T-helper 1 cell treated with Interleukin-12 subunit alpha and Interleukin-12 subunit beta and Interleukin-4 antibody, amounts not matched to agents 30 ng/mL and 1 ng/mL, for 36 hours (primary cell): ENCODE data around the gene SERP1. TPM values are rescaled to one million over a fixed set of nuclear protein-coding genes. Genes with fewer than 3 reads are reported as not detected.

Experiments used
- intact Hi-C: fragments of 100-400 bp; cut with micrococcal nuclease; formaldehyde crosslinking; loops from one replicate; pipeline ENCODE4 v1.15.1; 2024
- total RNA-seq: library from RNA; stranded (reverse); gene quantifications from 2 replicates; pipeline ENCODE4 v1.2.3, GENCODE V29; 2022

SERP1 gene
- 81.8 and 88.2 TPM in 2 replicates for total RNA-seq

DNA sequence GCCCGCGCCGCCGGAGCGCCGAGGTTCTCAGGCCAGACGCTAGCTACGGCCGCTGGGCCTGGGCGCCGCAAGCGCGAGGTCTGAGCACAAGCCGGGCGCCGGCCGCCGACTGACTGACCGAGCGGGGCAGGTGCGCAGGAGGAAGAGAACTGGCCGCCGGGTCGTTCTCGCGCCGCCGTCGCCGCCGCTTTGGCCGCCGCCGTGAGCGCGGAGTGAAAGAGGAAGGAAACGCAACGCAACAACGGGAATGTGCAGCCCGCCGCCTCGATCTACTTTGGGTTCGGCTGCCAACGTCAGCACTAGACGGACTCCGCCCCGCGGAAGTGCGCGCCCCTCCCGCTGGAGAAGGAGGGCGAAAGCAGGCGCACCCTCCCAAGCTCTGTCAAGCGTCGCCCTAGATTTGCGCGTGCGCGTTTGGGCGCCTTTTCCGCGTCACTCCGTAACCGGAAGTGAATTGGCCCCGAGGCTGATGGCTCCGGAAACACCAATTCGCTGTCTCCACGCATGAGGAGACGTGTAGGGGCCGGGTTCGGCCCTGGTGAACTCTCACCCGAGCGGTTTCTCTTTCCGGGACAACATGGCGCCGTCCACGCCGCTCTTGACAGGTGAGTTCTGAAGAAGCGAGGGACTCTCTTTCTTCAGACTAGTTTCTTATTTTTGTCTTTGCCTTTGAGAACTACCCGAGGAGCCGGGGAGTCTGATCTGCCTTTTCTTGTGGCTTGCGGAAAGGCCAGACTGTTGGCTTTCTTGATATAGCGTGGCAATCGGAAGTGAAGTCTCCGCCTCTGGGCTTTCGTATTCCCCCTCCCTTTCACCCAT lies at the start of gene SERP1, which contains the start of gene EIF2A:
Gene SERP1, minus strand, starts transcription at position 271 of the 819 bp plus-strand sequence. CDS start 361 bp downstream, outside the sequence.
Gene EIF2A, plus strand, starts transcription at position 562 of the 819 bp plus-strand sequence. Its CDS starts 16 bp downstream, at position 578.
- intact Hi-C loops: loop anchor here (1.0 to 10.0 kb wide), 15 partner anchors 18 to 1708 kb away; partner anchors contain the start of genes ERICH6, GPR171, HPS3 and MED12L

DNA sequence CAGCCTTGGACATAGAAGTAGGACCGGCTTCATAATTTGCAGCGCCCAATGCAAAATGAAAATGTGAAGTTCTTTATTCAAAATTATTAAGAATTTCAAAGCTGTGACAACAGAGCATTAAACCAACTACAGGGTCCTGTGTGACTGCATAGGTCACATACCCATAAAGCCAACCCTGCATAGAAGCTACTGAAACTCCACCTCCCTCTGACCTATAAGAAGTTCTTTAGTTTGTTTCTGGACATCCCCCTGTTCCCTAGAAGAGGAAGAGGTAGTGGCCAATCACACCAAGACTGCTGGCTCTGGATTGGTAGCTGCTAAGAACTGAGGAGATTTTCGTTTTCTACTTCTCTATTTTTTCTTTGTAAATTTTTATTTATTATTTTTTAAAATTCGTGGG lies 47.9 kb upstream of the SERP1 start:
- intact Hi-C loops: no loop called here

DNA sequence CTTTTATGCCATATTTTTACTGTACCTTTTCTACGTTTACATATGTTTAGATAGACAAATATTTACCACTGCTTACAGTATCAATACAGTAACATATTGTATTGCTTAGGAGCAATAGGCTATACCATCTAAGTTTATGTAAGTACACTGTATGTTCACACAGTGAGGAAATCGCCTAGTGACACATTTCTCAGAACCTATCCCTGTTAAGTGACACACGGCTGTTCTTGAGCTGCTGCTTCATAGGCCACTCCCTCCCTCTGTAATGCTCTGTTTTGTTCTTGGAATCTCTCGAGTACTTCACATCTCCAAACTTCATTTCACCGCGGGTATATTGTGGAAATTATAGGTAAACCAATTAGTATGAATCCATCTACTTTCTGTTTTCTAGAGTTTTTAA lies 43.5 kb upstream of the SERP1 start:
- intact Hi-C loops: no loop called here

DNA sequence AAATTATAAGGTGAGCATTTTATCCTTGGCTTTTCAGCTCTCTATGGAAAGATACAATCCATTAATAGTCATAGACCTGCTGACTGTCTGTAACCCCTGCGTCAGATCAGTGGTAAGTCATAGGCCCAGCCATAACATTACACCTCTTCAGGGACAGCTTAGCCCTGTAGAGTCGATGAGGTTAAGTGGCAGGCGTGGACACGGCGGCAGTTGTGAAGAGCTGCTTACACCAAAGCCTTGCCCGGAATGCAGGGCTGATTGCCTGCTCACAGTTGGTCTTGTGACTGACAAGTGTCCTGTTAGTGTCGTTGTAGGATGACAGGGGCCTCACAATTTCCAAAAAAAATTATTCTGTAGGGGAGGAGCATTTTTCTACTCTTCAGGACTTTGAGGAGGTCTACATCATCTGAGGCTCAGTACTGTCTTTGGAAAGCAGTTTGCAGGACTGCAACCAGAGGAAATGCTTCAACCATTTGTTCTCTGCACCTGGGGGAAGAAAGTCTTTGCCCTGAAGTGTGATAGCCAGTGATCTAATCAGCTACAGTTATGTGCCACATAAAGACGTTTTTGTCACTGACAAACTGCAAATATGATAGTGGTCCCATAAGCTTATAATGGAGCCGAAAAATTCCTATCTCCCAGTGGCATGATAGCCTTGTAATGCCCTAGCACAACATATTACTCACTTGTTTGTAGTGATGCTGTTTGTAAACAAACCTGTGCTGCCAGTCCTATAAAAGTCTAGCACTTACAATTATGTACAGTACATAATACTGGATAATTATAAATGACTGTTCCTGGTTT lies 41.9 kb upstream of the SERP1 start:
- intact Hi-C loops: no loop called here

DNA sequence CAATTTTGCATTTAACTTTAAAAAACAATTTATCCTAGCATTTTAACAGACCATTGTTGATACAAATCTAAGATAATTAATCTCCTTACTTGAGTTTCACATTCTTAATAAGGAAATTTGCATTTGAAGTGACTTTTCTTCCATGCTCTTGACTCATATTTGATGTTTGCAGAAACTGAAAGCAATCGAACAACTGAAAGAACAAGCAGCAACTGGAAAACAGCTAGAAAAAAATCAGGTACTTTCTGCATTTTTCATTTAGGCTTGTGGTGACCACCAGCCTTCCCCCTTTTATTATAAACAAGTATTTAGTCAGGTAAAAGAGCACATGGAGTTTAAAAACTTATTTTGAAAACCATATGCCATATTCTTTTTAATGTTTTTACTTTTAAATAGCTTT lies 36.7 kb upstream of the SERP1 start:
- intact Hi-C loops: loop anchor here (1.0 to 2.0 kb wide), 3 partner anchors 20 to 120 kb away; partner anchors contain the start of genes EIF2A, ERICH6, SELENOT and SERP1

DNA sequence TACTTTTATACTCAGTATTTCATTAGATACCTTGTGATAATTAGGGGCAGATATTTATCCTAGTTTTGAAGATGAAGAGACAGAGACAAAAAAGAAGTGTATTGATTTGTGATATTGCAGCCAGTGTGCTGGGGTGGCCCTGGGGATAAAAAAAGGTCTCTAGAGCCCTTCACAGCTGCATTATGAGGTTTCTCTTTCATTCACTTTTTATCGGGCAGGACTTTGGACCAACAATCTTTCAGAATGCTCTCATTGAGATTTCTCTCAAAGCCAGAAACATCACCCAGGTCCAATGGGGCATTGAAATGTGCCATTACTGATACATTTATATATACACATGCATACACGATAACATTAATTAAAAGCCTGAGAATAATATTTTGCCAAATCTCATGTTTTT lies 36.3 kb upstream of the SERP1 start:
- intact Hi-C loops: loop anchor here (1.0 to 2.0 kb wide), 4 partner anchors 8 to 121 kb away; partner anchors contain the start of genes EIF2A, ERICH6, SELENOT and SERP1

DNA sequence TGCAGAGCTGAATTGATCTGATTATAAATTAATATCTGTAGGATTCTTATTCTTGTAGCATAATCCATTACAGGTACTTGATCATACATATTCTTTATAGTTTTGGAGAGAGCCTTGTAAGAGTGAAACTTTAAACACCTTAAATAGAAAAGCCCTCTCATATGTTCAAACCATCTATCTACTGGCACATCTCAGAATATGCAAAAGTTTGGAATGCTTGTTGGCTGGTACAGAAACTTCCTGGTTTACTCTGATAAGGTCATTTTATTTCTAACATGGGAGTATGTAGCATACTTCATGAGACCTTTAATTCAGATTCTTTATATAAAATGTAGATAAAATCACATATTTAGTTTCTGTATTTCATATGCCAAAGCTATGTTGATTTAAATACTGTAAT lies 34.9 kb upstream of the SERP1 start:
- intact Hi-C loops: no loop called here

DNA sequence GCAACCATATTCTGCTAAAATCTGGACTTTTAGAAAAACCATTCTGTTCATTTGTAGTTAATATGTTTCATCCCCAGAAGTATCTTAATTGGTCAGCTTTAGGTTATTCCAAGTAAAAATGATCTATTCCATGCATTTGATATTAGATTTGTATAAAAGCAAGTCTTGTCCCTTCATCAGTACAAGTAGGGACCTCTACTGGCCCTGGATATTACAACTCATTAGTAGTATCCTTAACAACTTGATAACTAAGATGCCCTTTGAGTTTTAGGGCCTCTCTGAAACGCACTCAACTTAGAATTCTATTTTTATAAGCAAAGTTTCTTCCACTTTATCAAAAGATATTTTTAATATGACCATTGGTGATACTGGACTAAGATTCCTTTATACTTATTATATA lies 31.6 kb upstream of the SERP1 start:
- intact Hi-C loops: no loop called here

DNA sequence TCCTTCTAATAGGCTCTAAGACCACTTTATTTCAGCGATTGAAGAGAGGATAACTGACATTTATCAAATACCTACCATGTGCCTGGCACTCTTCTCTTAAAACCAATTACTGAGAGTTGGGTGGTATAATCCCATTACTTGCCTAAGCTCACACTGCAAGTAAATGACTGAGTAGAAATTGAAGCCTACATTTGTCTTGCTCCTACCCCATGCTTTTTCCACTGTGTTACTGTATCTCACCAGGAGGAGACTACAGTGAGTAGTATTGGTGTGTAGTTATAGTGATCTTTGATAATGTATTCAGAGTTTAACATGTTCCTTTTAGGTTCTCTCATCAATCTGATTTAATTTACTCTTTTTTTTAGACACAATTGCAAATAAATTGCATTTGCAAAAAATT lies 21.0 kb upstream of the SERP1 start:
- intact Hi-C loops: no loop called here

DNA sequence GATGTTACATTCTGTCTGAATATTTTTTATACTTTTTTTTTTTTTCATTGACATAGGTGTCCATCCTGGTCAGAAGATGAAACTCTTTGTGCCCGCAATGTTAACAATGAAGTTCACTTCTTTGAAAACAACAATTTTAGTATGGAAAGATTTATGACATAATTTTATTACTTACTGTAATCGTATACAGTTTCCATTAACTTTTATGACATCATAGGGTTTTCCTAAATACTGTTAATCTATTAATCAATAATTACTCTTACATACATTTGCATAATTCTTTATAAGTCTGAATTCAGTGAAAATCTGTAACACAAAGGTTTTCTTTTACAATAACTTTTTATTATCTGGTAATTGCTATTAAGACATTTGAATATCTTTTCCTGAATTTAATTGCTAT lies 17.9 kb upstream of the SERP1 start:
- intact Hi-C loops: no loop called here

DNA sequence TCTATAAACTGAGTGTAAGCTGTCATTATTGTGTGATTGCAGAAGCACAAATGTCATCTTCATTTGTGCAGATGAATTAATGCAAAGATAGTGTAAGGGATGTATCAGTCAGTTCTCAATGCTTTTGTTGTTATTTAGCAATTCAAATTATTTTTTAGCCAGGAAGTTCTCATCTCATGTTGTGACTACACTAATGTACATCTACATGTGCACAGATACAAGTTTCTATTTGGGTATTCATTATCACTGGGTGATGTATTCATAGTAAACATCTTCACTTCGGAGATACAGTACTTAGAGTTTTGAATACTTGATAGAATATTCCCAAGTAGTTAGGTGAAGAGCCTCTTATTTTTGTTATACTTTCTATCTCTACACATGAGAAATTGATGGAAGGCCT lies 11.4 kb upstream of the SERP1 start:
- intact Hi-C loops: no loop called here

DNA sequence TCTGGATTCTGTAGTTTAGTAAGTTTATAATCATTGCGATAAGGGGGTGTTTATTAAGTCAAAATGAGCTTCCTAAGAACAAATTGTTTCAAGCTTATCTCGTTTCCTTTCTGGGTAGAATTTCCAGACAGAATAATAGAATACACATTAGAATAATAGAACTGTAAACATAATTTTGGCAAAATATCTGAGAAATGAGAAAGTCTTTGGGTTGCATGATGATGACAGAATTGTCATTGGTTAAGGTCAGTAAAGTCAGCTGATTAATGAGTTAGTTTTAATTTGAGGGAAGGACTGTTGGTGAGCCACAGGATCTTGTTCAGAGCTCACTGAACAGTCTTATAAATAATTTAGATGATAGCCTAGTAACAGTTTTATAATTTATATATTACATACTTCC lies 10.5 kb upstream of the SERP1 start:
- intact Hi-C loops: no loop called here

DNA sequence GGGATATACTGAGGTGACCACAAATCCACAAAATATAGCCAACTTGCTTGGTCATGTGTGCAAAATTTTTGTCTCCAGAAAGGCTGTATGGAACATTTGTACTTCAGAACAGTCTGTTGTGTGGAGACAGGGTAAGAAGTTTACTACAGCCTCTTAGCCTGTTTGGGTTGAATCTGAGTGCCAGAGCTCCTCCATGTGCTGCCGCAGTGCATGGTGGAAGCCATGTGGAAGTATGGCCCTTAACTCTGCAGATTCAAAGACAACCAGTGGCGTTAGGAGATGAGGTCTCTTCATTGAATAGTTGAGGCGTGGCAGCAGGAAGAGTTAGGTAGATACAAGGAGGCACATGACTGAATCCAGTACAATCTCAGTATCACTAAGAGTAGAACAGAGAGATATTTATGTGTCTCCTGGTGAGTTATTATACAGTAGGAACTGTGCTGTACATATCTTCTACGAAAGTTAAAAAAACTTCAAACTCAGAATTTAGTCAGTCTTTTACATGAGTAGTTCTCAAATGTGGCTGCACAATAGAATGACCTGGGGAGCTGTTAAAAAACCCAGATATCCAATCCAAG lies 9.7 kb upstream of the SERP1 start:
- intact Hi-C loops: no loop called here

DNA sequence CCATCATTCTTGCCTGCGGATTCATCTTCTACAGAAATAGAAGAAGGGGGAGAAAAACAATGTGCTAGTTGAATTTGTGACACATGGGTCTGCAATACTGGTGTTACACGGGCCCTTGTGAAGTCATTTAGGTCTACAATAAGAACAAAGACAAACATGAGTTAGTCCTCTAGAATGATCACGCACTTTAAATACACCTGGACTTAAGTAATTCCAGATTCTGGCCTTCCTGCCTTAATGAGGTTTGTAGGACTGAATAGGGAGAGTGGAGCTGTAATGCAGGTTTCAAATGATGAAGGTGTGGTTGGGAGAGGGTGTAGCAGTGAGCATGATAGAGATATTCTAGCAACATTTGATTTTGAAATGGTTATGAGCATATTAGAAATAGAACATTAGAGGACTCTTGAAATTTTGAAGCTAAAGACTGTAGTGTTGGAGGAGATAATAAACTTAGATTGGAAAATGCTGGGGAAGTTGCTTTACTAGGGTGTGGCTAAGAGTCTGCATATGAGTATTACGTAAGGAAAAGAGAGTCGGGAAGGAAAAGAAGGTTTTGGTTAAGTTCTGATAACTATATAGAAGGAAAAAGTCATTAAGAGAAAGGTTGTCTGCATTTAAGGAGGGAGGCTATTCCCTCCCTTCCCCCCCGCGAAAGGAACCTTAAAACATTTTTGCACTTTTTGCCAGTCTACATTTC lies 897 bp upstream of the SERP1 start:
- intact Hi-C loops: loop anchor here (2.0 to 10.0 kb wide), 8 partner anchors 18 to 1708 kb away; partner anchors contain the start of genes GPR171, HPS3, MED12L and PFN2

DNA sequence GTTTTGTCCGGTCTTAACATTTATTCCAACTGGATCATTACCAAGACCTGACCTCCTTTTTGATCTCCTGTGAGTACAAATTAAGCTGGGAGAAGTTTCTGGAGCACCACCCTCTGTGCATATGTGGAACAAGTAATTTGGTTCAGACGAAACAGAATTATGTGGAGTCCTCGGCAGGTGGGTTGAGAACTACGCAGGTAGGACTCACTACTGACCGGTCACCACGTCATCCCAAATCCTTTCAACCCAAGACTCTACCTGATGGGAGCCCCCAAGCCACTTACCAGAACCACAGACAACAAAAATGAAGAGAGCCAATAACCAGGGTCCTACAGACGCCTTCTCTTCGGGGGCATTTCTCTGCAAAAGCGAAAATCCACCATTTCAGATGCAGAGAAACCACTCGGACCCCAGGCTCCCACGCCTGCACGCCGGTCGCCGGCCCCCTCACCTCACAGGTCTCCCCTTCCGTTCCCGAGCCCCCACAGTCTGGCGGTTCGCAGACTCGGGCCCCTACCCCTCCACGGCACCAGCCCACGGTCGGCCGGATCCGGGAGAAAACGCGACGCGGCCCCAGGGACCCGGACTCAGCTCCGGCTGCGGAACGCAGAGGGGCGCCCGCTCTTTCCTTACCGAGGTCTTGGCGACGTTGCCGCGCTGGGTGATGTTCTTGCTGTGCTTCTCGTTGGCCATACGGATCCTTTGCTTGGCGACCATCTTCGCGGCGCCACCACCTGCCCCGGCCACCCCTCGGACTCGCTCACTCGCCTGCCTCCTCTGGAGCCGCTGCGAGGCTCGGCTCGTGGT lies 674 bp downstream of the SERP1 start:
- intact Hi-C loops: loop anchor here (1.0 to 10.0 kb wide), 15 partner anchors 17 to 1709 kb away; partner anchors contain the start of genes ERICH6, GPR171, HPS3 and MED12L

DNA sequence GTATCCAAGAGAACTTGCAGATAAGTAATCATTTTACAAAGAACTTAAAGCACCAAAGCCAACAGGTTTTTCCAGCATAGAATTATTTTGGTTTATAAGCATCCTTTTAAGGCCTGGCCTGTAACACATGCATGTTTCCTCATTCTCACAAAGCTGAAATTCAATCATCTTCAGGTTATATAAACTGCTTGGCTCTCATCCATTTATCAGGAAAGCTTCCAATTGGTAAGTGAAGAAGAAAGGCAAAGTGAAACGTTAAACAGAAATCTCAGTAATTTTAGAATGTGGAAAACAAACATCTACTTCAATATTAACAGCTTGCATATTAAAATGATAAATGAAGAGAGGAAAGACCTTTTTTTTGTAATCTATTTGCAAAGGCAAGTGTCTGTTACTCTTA lies 1.6 kb downstream of the SERP1 start:
- intact Hi-C loops: loop anchor here (5.0 to 10.0 kb wide), 2 partner anchors 543 to 1710 kb away; partner anchors contain the start of gene MED12L

DNA sequence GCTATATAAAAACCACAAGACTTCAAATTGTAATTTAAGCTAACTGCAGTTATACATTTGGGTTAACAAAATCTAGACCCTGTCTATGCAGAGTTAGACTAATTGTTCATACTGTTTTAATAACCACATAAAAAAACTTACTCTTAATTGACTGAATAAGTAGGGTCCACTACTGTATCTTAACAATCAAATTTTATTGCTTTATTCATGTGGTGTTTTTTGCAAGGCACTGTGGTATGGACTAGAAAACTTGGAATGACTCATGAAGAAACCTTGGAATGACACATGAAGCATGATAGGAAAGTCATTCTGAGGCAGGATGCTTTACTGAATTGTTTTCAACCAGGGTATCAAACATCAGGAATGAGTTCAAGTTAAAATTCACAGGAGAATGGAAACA lies 2.3 kb downstream of the SERP1 start:
- intact Hi-C loops: loop anchor here (10.0 kb wide), 1 partner anchor 1711 kb away; no protein-coding TSS in a partner anchor

DNA sequence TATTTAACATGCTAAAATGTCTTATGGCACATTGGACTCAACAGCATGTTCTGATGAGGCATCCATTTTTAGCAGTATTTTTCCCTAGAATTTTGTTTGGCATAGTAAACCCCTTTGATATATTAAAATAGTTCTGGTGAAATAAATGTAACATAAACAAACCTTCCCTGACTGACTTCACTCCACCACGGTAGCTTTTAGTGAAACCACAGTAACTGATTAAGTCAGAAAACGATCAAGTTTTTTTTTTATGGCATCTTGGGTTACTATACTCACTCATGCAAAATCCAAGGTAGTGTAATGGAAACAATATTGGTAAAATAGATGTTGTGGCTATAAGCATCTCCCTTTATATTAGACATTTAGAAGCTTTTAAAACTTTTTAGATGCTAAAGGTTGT lies 2.8 kb downstream of the SERP1 start:
- intact Hi-C loops: loop anchor here (10.0 kb wide), 1 partner anchor 1711 kb away; no protein-coding TSS in a partner anchor

DNA sequence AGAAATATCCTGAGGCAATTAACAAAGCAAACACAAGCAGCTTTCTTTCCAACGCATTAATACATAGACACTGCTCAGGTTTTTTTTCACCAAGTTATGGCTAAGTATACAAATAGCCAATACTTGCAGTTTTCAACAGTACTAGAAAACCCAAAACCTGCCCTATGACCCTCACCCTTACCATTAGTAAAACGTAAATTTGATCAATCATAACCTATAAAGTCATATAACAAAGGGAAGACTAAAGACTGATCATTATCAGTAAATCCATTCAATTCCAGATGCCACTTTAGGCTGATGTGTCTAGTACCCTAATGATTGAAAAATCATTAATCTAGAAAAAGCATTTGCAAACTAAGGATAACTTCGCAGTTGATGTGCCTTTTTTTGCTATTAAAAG lies 3.2 kb downstream of the SERP1 start:
- intact Hi-C loops: loop anchor here (10.0 kb wide), 1 partner anchor 1712 kb away; no protein-coding TSS in a partner anchor

DNA sequence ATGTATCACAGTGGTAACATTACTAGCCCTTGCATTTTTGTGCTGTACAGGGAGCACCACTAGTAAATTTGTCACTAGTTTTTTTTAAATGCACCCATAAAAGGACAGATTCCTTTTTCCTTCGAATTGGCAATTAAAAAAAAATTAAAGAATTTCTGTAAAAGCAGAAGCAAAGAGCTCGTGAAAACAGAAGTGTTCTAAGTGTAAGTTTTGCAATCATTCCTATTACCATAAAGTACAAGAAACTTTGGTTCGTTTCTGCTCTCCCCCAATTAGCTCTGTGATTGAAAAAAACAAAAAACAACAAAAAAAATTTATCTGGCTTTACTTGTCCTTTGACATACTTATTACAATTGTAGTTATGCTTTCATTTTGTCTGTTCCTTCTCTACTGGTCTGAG lies 5.3 kb downstream of the SERP1 start:
- intact Hi-C loops: loop anchor here (10.0 kb wide), 1 partner anchor 1714 kb away; no protein-coding TSS in a partner anchor
